GM18526 (cell line): ENCODE data around the gene ERMAP.
A peak's percentile ranks its signal among the peaks of the same experiment; 100 is the strongest.

Experiments used
- POLR2A ChIP-seq: IDR thresholded peaks from 3 replicates; pipeline ENCODE4 v1.6.1; 2011; ENCODE audit not compliant: insufficient read length; ENCODE audit errors: extremely low read depth

The ERMAP gene, protein sequence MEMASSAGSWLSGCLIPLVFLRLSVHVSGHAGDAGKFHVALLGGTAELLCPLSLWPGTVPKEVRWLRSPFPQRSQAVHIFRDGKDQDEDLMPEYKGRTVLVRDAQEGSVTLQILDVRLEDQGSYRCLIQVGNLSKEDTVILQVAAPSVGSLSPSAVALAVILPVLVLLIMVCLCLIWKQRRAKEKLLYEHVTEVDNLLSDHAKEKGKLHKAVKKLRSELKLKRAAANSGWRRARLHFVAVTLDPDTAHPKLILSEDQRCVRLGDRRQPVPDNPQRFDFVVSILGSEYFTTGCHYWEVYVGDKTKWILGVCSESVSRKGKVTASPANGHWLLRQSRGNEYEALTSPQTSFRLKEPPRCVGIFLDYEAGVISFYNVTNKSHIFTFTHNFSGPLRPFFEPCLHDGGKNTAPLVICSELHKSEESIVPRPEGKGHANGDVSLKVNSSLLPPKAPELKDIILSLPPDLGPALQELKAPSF

DNA sequence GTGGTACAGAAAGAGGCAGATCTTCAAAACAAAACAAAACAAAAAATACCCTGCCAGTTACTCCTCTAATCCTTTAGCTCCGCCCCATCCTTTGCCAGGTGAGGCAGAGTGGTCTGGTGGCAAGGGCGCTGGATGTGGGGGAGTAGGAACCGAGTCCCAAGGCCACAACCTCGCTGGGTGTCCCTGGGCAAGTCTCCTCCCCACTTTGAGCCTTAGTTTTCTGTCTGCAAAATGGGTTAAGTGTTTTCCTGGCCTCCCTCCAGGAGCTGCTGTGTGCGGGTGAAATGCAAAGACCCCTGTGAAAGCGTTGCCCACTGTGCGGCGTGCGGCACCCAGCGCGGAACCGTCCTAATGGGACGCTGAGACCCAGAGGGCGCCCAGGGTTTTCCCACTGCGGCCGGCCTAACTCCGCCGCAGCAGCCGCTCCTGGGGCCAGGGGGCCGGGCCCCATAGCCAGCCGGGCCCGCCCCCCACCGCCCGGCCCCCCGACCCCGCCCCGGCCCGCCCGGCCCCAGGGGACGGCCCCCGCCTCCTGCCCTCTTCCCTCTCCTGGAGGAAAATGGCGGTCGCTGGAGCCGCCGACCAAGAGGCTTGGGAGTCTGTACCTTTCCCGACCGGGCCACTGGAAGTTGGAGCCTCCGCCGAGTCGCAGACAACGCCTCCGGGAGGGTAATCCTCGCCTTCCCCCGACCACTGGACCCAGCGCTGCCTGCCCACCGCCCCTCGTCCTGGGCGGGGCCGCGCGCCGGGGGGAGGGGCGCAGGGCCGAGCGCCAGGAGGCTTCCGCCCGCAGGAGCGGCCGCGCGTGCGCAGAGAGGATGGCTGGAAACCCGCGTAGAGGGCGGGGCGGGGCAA lies at the start of gene ERMAP, which contains the start of gene SVBP:
Gene ERMAP, plus strand, starts transcription at position 538 of the 855 bp plus-strand sequence. CDS start 13,327 bp downstream, outside the sequence.
Gene SVBP, minus strand, starts transcription at position 813 of the 855 bp plus-strand sequence. CDS start 853 bp downstream, outside the sequence.
- peak; percentile 68 for TF ChIP-seq POLR2A

- no peak for TF ChIP-seq POLR2A
Observed at GRCh38 chr1:42767510-42768000, 49.4 kb upstream of the ERMAP start.

DNA sequence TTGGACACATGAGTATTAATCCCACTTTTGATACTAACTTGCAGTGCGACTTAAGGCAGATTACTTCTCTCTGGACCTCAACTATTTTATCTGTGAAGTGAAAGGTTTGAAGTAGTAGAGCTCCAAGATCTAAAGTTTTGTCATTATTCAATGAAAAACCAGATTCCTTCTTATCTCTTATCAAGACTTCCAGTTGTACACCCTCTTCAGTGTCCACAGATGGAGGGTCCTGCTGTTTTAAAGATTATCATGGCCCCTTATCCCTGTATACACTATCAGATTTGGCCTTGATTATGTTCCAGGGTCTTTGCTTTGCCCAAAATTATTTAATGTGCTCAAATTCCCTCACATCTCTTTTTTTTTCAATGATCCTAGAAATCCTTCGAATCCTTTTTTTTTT lies 48.8 kb upstream of the ERMAP start:
- TF ChIP-seq POLR2A: no peak

- no peak for TF ChIP-seq POLR2A
Observed at GRCh38 chr1:42769811-42770210, 47.1 kb upstream of the ERMAP start.

DNA sequence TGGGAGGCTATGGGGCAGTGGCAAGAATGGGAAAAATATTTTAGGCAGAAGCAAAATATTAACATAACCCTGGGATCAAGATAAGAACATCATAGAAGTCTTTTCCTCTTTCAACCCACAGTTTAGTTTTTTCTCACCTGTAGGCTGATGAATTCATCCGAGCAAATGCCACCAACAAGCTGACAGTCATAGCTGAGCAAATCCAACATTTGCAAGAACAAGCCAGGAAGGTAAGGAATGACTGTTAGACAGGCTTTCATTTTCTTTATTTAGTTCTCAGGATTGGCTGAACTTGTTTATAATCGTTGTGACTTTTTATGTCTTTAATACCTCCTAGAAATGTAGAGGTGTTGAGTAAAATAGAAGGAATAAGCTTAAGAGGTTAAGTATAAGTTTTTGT lies 43.5 kb upstream of the ERMAP start:
- no peak for TF ChIP-seq POLR2A

- TF ChIP-seq POLR2A: no peak
Observed at GRCh38 chr1:42774928-42775526, 41.9 kb upstream of the ERMAP start.

DNA sequence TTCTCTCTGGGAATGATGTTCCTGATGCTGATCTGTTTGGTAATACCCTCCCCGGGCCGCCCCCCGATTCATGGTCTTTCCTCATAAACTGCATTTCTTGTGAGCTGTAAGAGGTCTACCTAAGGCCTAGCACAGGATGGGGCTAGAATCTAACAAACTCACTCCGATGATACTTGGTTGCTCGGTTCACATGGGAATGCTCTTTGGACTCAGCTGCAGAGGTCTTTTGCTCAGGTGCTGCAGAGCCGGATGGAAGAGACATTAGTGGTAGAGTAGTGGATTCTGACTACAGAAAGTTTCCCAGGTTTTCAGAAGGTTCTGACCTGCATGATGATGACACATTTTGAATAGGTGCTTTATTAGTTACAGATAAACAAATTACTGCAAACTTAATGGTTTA lies 40.4 kb upstream of the ERMAP start:
- no peak for TF ChIP-seq POLR2A

DNA sequence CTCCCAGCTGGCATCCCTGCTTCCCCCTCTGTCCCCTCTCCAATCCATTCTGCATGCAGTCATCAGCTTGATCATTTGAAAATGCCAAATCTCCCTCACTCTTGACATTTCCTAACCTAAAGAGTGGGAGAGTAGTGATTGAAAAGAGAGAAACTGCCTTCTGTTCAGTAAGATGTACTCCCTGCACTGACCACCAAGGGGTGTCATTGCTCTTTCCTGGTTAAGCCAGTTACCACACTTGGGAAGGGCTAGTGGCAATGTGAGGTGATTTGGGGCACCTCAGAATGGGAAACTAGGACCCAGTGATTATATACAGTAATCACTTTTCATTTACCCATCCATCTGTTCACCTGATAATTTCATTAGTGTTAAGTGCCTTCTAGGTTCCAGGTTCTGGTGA lies 39.1 kb upstream of the ERMAP start:
- TF ChIP-seq POLR2A: no peak

- no peak for TF ChIP-seq POLR2A
Observed at GRCh38 chr1:42779725-42780124, 37.2 kb upstream of the ERMAP start.

- no peak for TF ChIP-seq POLR2A
Observed at GRCh38 chr1:42780176-42780575, 36.7 kb upstream of the ERMAP start.

DNA sequence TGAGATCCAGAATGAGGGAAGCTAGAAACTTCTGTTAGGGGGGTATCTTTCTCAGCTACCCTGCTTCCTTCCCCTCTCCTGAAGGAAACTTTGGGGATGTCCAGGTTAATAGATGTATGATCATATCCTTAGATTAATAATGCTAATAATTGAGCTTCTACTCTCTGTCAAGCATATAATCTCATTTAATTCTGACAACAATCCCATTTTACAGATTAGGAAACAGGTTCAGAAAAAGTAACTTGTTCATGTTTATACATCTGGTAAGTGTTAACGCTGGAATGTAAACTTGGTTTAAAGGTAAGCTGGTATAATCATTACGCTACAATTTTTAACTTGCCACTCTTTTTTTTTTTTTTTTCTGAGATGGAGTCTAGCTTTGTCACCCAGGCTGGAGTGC lies 33.8 kb upstream of the ERMAP start:
- TF ChIP-seq POLR2A: no peak

DNA sequence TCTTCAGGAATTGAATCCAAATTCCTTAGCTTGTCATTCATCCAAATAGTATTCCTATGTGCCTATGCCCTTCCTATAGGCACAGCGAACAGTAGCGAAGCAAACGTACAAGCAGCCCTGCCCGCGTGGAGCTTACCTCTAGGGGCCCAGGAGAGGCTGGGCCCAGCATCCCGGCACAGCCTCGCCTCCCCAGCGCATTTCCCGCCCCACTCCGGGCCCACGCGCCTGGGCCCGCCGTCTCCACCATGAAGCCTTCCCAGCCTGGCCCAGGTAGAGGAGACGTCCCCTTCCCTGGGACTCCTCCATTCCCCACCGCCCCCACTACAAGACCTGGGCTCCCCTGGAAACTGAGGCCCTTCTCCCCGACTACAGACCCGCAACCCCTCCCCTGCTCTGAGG lies 32.4 kb upstream of the ERMAP start:
- TF ChIP-seq POLR2A: no peak

DNA sequence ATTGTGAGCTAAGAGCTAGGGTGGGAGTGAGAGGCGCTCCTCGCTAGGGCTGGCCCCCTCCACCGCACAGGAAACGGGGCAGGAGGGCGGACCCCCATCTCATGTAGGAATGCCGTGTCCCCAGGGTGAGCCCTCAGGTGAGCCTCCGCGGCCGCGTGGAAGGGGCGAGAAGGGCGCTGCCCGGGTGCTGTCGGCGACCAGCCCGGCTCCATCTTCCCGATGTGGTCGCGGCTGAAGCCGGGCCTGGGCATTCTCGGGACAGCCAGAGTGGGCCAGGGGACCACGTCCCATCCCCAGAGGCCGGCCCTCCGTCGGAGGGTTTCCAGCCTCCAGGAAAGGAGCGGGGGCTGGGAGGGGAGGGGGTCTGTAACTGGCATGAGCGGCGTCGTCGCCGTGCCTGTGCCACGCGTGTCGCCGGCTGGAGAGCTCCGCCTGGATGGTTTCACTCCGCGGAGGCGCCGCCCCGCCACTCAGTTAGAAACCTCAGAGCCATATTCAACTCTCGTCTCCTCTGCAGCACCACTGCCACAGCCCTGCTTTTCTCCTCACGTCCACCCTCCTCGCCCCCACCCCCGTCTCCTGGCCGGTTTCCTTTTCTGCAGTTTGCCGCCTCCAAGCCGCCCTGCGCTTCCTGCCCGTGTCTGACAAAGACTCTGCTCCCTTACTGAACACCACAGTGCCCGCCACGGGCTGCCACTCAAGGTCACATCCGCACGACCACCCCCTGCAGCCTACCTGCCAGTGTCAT lies 31.8 kb upstream of the ERMAP start, which contains the start of gene TMEM269:
Gene TMEM269, plus strand, starts transcription at position 46 of the 748 bp plus-strand sequence. CDS start 4,903 bp downstream, outside the sequence.
- TF ChIP-seq POLR2A: no peak

DNA sequence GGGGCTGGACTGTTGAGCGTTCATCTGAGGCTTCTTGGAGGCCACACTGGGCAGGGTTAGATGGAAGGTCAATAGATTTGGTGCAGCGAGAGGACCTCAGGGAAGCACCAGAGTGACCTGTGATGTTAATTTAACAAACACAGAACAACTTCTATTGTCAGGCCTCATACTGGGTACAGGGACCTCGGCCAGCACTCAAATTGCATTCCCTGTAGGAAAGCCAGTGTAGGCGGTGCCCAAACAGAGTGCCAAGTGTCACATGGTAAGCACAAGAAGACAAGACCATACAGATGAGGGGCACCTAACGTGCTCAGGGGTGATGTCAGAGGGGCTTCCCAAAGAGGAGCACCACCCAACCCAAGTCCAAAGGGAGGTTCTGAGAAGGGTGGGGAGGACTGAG lies 30.8 kb upstream of the ERMAP start:
- no peak for TF ChIP-seq POLR2A
